GM12872 (cell line): ENCODE data around the gene DLX1.

ENCODE experiments used
- CTCF ChIP-seq: IDR thresholded peaks from 3 replicates; pipeline ENCODE4 v1.5.1; 2011; ENCODE audit warnings: low read depth, mild to moderate bottlenecking, low read length, moderate library complexity; ENCODE audit not compliant: insufficient read depth

Gene DLX1

GRCh38 chr2:172072706-172073105, 12.6 kb upstream of the DLX1 start:
- TF ChIP-seq CTCF, result no peak

GRCh38 chr2:172073518-172073917, 11.8 kb upstream of the DLX1 start:
- TF ChIP-seq CTCF, result no peak

- no peak for TF ChIP-seq CTCF
These were observed 11.1 kb upstream of the DLX1 start for GRCh38 chr2:172074254-172074653.

GRCh38 chr2:172079416-172079815, 5.9 kb upstream of the DLX1 start:
- no peak for TF ChIP-seq CTCF

GRCh38 chr2:172079838-172080640, 5.3 kb upstream of the DLX1 start:
- TF ChIP-seq CTCF, result no peak

- no peak for TF ChIP-seq CTCF
These were observed 4.6 kb upstream of the DLX1 start for GRCh38 chr2:172080641-172081220.

- no peak for TF ChIP-seq CTCF
These were observed 3.9 kb upstream of the DLX1 start for GRCh38 chr2:172081221-172082022.
